GM18873 (cell line): ENCODE results near the gene GALNTL6.
"Not testable (repeated sequence)": the region's sequence is repeated elsewhere in the genome, so short reads cannot be mapped to it uniquely, and the experiment has no call there.

Source experiments
- ATAC-seq: cut with Tn5 transposase; IDR thresholded peaks from one replicate; pipeline ENCODE4 v1.9.1; 2021; ENCODE audit warnings: mild to moderate bottlenecking, moderate library complexity, moderate number of reproducible peaks; ENCODE audit not compliant: unreplicated experiment, low FRiP score

The GALNTL6 gene

GRCh38 chr4:172887959-172888358 lies 1074.8 kb downstream of the GALNTL6 start:
- ATAC-seq: no peak

- ATAC-seq: no peak
These were observed 1079.1 kb downstream of the GALNTL6 start for GRCh38 chr4:172892300-172892699.

- ATAC-seq: no peak
These were observed 1082.5 kb downstream of the GALNTL6 start for GRCh38 chr4:172895699-172896098.

- no peak for ATAC-seq
These were observed 1083.8 kb downstream of the GALNTL6 start for GRCh38 chr4:172897046-172897445.

GRCh38 chr4:172898715-172899114 lies 1085.5 kb downstream of the GALNTL6 start:
- ATAC-seq: no peak

GRCh38 chr4:172899861-172900260 lies 1086.7 kb downstream of the GALNTL6 start:
- no peak for ATAC-seq

GRCh38 chr4:172900900-172901299 lies 1087.7 kb downstream of the GALNTL6 start:
- ATAC-seq: no peak

- ATAC-seq: not testable (repeated sequence)
These were observed 1099.3 kb downstream of the GALNTL6 start for GRCh38 chr4:172912468-172912867.

GRCh38 chr4:172917403-172917802 lies 1104.2 kb downstream of the GALNTL6 start:
- ATAC-seq: not testable (repeated sequence)

- ATAC-seq: no peak
These were observed 1106.1 kb downstream of the GALNTL6 start for GRCh38 chr4:172919269-172919668.

GRCh38 chr4:172927096-172927814 lies 1114.1 kb downstream of the GALNTL6 start:
- no peak for ATAC-seq

GRCh38 chr4:172928347-172928746 lies 1115.1 kb downstream of the GALNTL6 start:
- no peak for ATAC-seq

GRCh38 chr4:172938072-172938829 lies 1125.0 kb downstream of the GALNTL6 start:
- no peak for ATAC-seq

GRCh38 chr4:172938870-172939269 lies 1125.7 kb downstream of the GALNTL6 start:
- ATAC-seq: no peak

- no peak for ATAC-seq
These were observed 1129.6 kb downstream of the GALNTL6 start for GRCh38 chr4:172942840-172943239.

- no peak for ATAC-seq
These were observed 1132.4 kb downstream of the GALNTL6 start for GRCh38 chr4:172945611-172946010.

- ATAC-seq: no peak
These were observed 1133.3 kb downstream of the GALNTL6 start for GRCh38 chr4:172946503-172946902.

GRCh38 chr4:172947594-172947993 lies 1134.4 kb downstream of the GALNTL6 start:
- no peak for ATAC-seq

- ATAC-seq: no peak
These were observed 1137.8 kb downstream of the GALNTL6 start for GRCh38 chr4:172950990-172951389.

GRCh38 chr4:172951679-172952451 lies 1138.7 kb downstream of the GALNTL6 start:
- no peak for ATAC-seq
